ENCODE measurements around the gene PSMB3.
A peak's percentile ranks its signal among the peaks of the same experiment; 100 is the strongest.

Gene PSMB3

GRCh38 chr17:38727736-38728135, 24.8 kb upstream of the PSMB3 start:
- no peak for TF ChIP-seq CTCF (IDR thresholded peaks at IDR 0.05; ENCODE audit: low read depth, low read length)
- no peak for DNase-seq (ENCODE audit: extremely low read depth, low read depth)

GRCh38 chr17:38728290-38728831, 24.2 kb upstream of the PSMB3 start:
- no peak for DNase-seq (ENCODE audit: extremely low read depth, low read depth)
- no peak for TF ChIP-seq CTCF (IDR thresholded peaks at IDR 0.05; ENCODE audit: low read depth, low read length)

GRCh38 chr17:38729368-38729885, 23.1 kb upstream of the PSMB3 start:
- TF ChIP-seq CTCF (IDR thresholded peaks at IDR 0.05; ENCODE audit: low read depth, low read length) = no peak

GRCh38 chr17:38729886-38730525, 22.5 kb upstream of the PSMB3 start, which contains the start of gene CISD3:
TSS of gene CISD3 (plus strand) at chr17:38730341. CDS start at chr17:38730359, 18 bp downstream.
- peak; percentile 67 for DNase-seq (ENCODE audit: extremely low read depth, low read depth)
- peak; percentile 28 for TF ChIP-seq CTCF (IDR thresholded peaks at IDR 0.05; ENCODE audit: low read depth, low read length)

More at GRCh38 chr17:38729368-38729885, 23.1 kb upstream of the PSMB3 start:
- DNase-seq (ENCODE audit: extremely low read depth, low read depth) = no peak

DNA sequence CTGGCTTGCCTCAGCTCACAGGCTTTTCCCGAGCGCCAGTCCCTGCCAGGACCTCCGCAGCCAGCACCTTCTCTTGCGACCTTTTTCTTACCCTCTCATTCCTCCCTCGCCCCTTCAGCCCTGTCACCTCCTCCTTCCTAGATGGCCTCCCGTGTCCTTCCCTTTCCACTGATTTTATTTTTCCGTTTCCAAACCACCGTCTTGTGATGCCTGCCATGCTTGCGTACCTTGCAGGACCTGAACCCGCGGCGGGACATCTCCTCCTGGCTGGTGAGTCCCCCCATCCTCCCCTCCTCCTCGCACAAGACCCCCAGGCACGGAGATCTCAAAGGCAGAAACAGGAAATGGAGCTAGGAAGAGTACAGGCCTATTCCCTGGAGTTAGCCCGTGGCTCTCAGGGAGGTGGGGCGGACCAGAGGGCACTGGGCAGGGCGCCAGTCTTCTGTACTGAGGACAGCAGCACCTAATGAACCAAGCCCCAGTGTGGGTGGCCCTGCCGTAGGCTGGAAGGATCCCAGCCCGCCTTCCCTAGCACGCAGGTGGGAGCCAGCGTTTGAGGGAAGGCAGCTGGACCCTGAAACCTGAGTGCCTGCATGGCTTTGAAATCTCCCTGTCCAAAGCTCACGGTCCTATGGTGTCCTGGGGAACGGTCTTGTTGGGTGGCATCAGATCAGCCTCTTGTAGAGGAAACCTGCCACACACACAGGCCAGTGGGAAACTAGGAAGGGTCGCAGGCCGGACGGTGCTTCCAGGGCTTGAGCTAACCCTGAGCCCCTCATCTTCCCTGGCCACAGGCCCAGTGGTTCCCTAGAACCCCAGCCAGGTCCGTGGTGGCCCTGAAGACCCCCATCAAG, 21.8 kb upstream of the PSMB3 start:
- no peak for TF ChIP-seq CTCF (IDR thresholded peaks at IDR 0.05; ENCODE audit: low read depth, low read length)
- DNase-seq (ENCODE audit: extremely low read depth, low read depth) = no peak

DNA sequence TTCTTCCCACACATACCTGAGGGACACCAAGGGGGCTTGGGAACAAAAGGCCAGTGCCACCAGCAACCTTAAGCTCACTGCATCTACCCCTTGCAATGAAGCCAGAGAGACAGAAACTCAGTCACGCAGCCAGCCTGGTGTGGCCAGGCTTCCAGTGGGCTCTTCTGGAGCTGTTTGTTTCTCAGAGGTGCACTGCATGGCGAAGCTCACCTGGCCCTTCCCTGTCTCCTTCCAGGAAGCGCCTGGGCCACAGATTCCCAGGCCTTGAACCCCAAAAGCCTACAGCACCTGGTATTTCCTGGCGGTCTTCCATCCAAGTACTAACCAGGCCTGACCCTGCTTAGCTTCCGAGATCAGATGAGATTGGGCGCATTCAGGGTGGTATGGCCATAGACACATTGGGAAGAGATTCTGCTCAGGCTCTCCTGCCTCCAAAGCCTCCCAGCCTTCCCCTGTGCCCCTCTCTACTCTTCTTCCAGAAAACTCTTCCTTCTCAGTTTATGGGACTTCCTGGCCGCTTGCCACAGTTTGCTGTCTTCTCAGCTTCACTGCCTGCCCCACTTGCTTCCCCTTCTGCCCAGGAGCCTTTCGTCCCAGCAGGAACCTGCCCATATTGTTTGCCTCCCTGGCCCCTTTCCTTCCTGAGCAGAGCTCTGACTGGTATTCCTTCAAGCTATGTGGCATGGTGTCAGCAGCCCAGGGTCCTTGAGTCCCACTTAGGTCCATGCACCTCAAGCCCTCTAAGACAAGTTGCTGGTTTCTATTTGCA, 20.8 kb upstream of the PSMB3 start:
- no peak for DNase-seq (ENCODE audit: extremely low read depth, low read depth)
- TF ChIP-seq CTCF (IDR thresholded peaks at IDR 0.05; ENCODE audit: low read depth, low read length) = no peak
